Breast epithelium (tissue), 3 donors: ENCODE results near the gene RAP1B.

Experiments used
- CTCF ChIP-seq, 3 donors: fragments of 450-650 bp; IDR thresholded peaks; one replicate each; pipeline ENCODE4 v1.5.1; 2016 to 2017; ENCODE audit warnings: antibody characterized with exemption in 3 of 3, mild to moderate bottlenecking in 3 of 3, moderate library complexity in 3 of 3
- POLR2AphosphoS5 ChIP-seq, 3 donors: sonication (generic); formaldehyde crosslinking; IDR thresholded peaks; one replicate each; pipeline ENCODE4 v1.6.1; 2017; ENCODE audit warnings: antibody characterized with exemption in 3 of 3

DNA sequence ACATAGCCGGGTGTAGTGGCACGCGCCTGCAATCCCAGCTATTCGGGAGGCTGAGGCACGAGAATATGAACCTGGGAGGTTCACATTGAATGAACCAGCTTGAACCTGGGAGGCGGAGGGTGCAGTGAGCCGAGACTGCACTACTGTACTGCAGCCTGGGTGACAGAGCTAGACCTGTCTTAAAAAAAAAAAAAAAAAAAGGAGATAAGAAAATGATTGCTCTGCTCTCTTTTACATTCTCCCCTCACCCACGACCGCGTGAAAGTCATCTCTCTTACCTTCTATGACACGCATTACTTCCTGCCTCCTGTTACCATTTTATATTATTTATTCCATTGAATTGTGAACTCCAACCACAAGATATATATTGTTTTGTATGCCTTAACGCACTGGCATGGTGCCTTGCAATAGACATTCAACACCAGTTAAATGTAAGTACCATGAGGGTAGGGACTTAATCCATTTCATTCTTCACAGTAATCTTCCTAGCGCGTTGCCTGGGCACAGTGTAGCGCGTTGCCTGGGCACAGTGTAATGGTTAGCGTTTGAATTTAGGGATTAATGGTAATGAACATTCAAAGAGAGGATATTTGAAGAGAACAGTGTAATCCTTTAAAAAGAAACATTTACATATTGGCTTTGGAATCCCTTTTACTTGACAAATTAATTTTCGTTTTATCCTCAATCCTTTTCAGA lies 2.7 kb downstream of the RAP1B start:
- TF ChIP-seq CTCF (IDR thresholded peaks at IDR 0.05) (no peak), POLR2AphosphoS5 (IDR thresholded peaks at IDR 0.05) (no peak)
